T-helper 1 cell treated with Interleukin-12 subunit alpha and Interleukin-12 subunit beta and Interleukin-4 antibody, amounts not matched to agents 30 μg/mL and 1 μg/mL, for 36 hours (primary cell): Measurements from ENCODE around the gene NAA38.

ENCODE experiments used
- H3K27ac Mint-ChIP-seq: one replicate; pipeline ENCODE4 v1.8.0; 2021; ENCODE audit warnings: mild to moderate bottlenecking, mixed read lengths
- H3K27me3 Mint-ChIP-seq: one replicate; pipeline ENCODE4 v1.8.0; 2021; ENCODE audit warnings: low read depth, mixed read lengths
- H3K36me3 Mint-ChIP-seq: one replicate; pipeline ENCODE4 v1.8.0; 2021; ENCODE audit warnings: low read depth, mixed read lengths
- H3K4me1 Mint-ChIP-seq: one replicate; pipeline ENCODE4 v1.8.0; 2021; ENCODE audit warnings: low read depth, mixed read lengths
- H3K4me3 Mint-ChIP-seq: one replicate; pipeline ENCODE4 v1.8.0; 2021; ENCODE audit warnings: mild to moderate bottlenecking, moderate library complexity, mixed read lengths
- H3K9me3 Mint-ChIP-seq: one replicate; pipeline ENCODE4 v1.8.0; 2021; ENCODE audit warnings: mixed read lengths

The NAA38 gene

DNA sequence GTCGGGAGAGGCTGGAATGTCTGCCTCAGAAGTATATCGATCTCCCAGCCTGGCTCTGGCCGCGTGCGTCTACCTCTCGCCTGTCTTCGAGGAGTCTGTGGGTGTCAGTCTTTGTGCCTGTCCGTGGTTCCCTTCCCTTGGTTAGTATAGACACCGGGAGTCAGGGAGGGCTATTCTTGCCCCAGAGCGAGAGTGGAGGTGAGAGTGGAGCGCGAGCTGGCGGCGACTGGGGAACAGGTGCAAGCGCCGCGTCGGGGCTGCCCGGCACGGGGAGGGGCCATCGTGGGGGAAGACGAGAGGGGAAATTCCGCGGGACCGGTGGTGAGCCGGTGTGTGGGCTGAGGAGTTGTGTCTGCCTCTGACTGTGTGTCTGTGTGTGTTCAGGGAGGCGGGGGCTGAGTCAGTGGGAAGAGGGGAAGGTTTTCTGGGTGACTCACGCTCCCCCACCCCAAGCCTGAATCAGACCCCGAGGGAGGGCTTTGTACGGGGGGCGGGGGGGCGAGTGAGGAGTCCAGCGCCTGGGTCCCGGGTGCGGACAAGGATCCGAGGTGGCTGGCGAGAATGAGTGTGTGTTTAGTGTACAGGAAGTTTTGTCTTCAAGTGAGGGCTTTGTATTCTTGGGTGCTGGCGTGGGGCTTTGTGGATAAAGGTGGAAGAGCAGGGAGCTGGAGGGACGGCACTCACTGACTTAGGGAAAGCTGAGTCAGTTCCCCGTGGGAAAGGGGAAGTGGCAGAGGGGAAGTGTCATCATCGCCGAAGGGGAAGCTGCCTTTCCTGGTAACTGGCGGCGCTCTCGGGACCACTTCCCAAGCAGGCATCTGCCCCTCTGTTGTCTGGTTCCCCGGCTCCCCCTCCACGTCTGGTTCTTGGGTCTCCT lies 14.7 kb downstream of the NAA38 start:
- peaks cover 20% of the 10 kb centered on the region for H3K36me3 Mint-ChIP-seq
- H3K27me3 Mint-ChIP-seq, result no peaks in the 10 kb centered on the region

DNA sequence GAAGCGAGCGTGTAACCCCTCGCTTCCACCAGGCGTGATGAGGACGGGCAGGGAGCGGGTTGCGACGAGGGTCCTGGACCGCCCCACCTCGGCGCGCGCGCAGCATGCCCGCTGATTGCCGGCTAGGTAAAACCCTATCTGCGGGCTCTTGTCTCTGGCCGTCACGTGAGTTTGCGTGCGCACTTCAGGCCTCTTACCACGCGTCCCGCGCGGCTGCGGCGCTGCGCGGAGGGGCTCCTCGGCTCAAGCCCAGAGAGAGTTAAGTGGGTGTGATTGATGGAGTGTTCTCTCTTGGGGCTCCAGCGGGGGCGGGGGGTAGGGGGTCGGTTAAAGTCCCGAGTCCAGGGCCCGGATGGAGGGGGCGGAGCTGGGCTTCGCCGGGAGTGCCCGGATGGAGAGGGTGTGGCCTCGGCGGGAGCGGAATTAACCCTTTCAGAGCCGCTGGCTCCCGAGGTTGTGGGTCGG lies 15.4 kb downstream of the NAA38 start:
- Mint-ChIP-seq H3K4me1 (peaks cover 60% of the 10 kb centered on the region), H3K4me3 (peak overlapping the region; percentile 94), H3K9me3 (no peaks in the 10 kb centered on the region), H3K36me3 (peaks cover 20% of the 10 kb centered on the region), H3K27ac (peak overlapping the region; percentile 96), H3K27me3 (no peaks in the 10 kb centered on the region)

More for the DNA sequence above, 14.7 kb downstream of the NAA38 start:
- peak overlapping the region; percentile 96 for H3K27ac Mint-ChIP-seq
- no peaks in the 10 kb centered on the region for H3K9me3 Mint-ChIP-seq
- peak overlapping the region; percentile 94 for H3K4me3 Mint-ChIP-seq
- peaks cover 53% of the 10 kb centered on the region for H3K4me1 Mint-ChIP-seq

DNA sequence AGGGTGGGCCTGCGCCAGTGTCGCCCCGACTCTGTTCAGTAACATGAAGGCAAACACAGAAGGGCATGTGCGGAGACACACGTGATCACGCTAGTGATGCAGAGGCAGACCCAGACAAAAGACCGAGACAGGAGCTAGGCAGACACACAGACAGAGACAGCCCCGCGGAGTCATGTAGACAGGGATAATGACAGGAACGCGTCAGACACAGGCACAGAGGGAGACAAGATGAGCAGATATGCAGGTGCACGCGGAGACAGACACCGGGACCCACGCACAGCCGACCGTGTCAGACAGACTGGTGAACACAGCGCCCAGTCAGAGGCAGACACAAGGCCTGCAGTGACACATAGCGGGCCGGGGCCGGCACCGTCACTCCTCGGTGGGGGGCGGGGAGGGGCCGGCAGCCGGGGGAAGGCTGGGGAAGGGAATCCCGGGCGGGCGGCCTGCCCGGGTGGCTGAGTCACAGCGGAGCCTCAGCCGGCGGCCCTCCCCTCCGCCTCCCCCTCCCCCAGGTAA lies 15.9 kb downstream of the NAA38 start:
- Mint-ChIP-seq H3K4me3 (peak overlapping the region; percentile 94), H3K36me3 (peaks cover 16% of the 10 kb centered on the region), H3K4me1 (peaks cover 65% of the 10 kb centered on the region), H3K27me3 (no peaks in the 10 kb centered on the region), H3K9me3 (no peaks in the 10 kb centered on the region), H3K27ac (peak overlapping the region; percentile 96)

DNA sequence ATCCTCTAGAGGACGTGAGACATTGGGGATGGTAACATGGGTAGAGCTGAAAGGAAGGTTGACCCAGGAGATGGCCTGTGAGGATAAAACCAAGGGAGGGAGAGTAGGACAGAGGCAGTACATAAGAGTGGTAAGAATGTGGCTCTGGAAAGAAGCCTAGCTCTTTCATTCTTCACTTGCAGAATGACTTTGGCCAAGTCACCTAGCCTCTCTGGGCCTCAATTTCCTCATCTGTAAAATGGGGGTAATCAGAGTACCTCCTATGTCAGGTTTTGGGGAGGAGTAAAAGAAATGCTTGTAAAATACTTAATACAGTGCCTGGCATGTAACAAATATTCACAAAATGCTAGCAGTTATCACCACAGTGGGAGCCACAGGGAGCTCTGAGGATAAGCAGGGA lies 16.5 kb downstream of the NAA38 start:
- Mint-ChIP-seq H3K36me3 (peaks cover 14% of the 10 kb centered on the region), H3K4me3 (peak overlapping the region; percentile 94), H3K9me3 (no peaks in the 10 kb centered on the region), H3K27ac (peak overlapping the region; percentile 96), H3K4me1 (peaks cover 68% of the 10 kb centered on the region), H3K27me3 (no peaks in the 10 kb centered on the region)

DNA sequence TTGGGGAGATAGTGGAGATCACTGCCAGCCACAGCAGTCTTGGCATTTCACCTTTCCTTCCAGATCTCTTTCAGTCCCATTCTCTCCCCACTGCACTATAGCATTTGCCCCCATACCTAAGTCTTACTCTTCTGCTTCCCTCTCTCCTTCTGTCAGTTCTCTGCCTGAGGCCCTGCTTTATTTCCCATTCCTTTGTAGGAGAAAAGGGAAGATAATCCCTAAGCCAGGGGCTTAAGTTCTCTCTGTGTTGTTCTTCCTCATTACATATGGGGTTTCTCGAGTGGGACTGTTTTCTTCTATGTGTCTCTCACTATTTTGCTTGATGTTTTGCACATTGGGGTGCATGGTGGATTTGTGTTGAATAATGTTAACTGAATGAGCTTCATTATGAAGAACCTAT lies 16.9 kb downstream of the NAA38 start:
- Mint-ChIP-seq H3K27ac (peak overlapping the region; percentile 96), H3K27me3 (no peaks in the 10 kb centered on the region), H3K4me1 (peaks cover 66% of the 10 kb centered on the region), H3K4me3 (peak overlapping the region; percentile 94), H3K9me3 (no peaks in the 10 kb centered on the region), H3K36me3 (peaks cover 14% of the 10 kb centered on the region)

DNA sequence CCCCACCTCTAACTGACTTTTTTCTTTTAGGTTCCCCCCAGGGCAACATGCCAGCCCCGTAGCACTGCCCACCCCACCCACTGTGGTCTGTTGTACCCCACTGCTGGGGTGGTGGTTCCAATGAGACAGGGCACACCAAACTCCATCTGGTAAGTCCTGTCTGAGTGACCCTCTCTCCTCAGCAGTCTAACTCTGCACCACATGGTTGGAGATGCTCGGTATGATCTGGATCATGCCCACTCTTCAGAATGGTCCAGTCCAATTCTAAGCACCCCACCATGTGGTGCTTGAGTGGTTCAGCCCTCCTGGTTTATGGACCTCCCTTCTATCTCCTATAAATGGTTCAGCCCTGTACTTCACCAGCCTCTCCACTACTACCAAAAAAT lies 17.5 kb downstream of the NAA38 start:
- Mint-ChIP-seq H3K4me3 (peak overlapping the region; percentile 16), H3K9me3 (no peaks in the 10 kb centered on the region), H3K4me1 (peaks cover 67% of the 10 kb centered on the region), H3K27me3 (no peaks in the 10 kb centered on the region), H3K27ac (peak overlapping the region; percentile 96), H3K36me3 (peaks cover 14% of the 10 kb centered on the region)

DNA sequence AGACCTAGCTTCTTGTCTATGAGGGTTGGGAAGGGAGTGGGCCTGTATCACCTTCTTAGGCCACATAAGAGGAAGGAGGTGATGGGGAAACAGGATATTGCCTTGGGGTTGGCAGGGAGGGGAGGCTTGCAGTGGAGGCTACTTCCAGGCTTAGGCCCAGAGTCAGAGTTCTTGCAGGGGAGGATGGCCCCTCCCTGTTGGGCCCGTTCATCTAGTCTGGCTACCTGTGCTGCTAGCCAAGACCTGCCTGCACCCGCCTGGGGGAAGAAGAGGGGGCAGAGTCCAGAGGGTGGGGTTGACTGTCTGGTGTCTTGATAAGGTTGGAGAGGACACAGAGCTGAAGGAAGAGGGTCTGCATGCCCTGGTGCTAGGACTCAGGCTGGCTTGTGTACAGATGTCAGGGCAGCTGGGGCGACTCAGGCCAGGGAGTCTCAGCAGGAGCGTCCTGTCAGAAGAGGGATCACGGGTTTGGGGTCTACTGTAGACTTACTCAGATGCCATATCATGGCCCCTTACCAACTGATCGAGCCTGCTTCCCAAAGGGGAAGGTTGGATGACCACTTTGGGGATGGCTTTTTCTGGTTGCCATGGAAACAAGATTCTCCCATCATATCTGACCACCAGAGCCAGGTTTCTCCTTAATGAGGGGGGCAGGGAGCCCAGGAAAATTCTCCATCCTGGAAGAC lies 18.0 kb downstream of the NAA38 start:
- Mint-ChIP-seq H3K36me3 (peaks cover 14% of the 10 kb centered on the region), H3K4me1 (peaks cover 66% of the 10 kb centered on the region), H3K9me3 (no peaks in the 10 kb centered on the region), H3K27ac (peak overlapping the region; percentile 43), H3K4me3 (peak overlapping the region; percentile 74), H3K27me3 (no peaks in the 10 kb centered on the region)

DNA sequence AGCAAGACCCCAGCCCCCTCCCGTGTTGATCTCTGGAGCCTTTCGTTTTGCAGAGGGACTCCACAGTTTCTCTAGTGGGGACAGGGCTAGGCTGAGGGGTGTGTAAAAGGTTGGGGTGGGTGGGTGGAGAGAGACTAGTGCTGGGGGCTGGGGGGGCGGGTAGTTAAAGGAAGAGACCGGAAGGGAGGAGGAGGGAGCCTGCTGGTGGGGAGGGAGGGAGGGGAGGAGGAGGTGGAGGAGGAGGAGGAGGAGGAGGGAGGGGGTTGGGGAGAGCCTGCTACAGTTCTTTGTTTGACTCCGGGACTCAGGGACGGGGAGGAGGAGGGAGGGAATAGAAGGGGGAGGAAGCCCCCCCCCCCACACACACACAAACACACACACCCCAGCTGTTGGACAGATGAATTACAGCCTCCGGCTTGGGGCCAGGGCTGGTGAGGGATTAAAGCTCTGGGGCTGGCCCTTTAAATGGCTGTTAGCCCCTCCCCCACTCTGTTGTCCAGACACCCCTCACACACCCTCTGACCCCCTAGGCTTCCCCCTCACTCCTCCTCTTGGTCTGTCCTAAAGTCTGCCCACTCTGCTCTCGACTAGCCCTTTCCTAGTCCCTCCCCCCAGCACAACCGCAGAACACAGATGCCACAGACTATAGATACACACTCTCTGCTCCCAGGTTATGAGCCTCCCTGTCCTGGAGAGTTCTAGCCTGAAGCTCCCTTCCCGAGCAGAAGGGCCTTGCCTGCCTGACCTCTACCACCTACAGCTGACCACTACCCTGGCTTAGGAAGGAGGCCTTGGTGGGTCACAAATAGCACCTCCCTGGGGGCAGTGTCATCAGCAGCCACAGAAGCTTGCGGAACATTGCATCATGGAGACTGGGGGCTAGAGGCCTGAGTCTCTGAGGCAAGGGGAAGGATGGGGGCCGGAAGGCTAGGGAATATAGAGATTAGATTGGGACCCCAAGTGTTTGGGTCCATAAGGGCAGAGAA lies 19.0 kb downstream of the NAA38 start:
- peaks cover 14% of the 10 kb centered on the region for H3K36me3 Mint-ChIP-seq

DNA sequence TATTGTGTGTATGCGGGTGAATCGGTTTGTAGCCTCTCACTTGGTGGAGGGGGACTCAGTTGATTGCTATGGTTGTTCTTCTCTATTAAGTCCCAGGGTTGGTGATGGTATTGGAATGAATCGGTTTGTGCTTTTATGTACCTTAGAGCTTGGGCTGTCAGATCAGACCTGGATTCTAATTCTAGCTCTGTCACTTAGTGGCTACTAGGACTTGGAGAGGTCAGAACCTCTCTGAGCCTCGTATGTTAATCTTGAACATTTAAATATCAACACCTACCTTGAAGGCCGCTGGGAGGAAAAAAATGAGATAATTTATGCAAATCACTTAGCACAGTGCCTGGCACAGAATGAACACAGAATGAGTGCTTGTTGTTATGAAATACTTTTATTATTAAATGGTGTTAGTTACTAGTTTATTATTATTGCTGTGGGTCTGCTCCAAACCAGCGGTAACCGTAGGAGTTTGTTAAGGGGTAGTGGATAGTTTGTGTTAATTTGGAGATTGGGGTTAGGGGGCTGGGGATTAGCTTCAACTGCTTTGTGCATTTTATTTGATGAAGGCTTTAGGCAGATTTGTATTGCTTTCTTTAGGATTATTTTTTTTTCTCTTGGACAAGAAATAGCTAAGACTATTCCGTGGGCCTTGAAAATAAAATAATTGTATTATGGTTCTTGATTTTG lies 19.8 kb downstream of the NAA38 start:
- H3K9me3 Mint-ChIP-seq, result no peaks in the 10 kb centered on the region
- peaks cover 14% of the 10 kb centered on the region for H3K36me3 Mint-ChIP-seq
- H3K27me3 Mint-ChIP-seq, result peaks cover 7% of the 10 kb centered on the region
- peaks cover 64% of the 10 kb centered on the region for H3K4me1 Mint-ChIP-seq
- H3K4me3 Mint-ChIP-seq, result peak overlapping the region; percentile 97
- H3K27ac Mint-ChIP-seq, result peak overlapping the region; percentile 88

More for the DNA sequence above, 19.0 kb downstream of the NAA38 start:
- peaks cover 66% of the 10 kb centered on the region for H3K4me1 Mint-ChIP-seq
- H3K27me3 Mint-ChIP-seq, result peaks cover 1% of the 10 kb centered on the region
- H3K4me3 Mint-ChIP-seq, result peak overlapping the region; percentile 97
- H3K9me3 Mint-ChIP-seq, result no peaks in the 10 kb centered on the region
- peak overlapping the region; percentile 56 for H3K27ac Mint-ChIP-seq

DNA sequence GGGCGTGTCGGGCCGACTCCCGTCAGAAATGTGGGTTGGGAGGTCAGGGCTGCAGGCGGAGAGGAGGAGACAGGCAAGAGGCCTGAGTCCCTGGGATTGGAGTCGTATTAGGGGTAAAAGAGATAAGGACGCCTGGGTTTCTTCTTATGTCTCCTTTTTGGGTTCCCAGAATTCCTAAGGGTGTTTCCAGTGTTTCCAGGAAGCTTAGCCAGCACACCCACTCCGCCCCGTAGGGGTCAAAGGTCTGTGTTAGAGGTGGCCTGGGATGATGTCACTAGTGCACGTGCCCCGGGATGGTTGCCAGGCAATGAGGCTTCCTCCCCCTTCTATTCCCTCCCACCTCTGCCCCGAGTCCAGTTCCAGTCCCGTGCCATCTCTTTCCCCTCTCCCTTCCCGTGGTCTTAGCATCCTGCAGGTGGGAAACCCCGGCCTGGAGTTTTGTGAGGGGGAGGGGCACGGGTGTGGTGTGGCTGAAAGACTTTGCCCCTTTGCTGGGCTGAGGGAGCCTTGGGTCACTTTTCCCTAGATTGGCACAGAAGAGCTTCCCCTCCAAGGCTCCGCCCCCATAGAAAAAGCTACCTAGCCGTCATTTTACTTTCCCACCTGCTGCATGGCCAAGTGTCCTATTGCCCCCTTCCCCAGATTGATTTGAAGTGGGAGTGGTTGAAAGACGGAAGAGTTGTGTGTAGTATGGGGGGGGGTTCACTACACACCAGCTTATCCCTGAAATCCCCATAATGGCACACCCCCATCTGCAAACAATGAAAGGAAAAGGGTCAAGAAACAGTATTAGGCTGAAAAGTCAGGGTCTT lies 20.6 kb downstream of the NAA38 start:
- peak overlapping the region; percentile 97 for H3K4me3 Mint-ChIP-seq
- H3K4me1 Mint-ChIP-seq, result peaks cover 60% of the 10 kb centered on the region
- peak overlapping the region; percentile 88 for H3K27ac Mint-ChIP-seq
- peaks cover 14% of the 10 kb centered on the region for H3K27me3 Mint-ChIP-seq
- H3K9me3 Mint-ChIP-seq, result no peaks in the 10 kb centered on the region
- peaks cover 14% of the 10 kb centered on the region for H3K36me3 Mint-ChIP-seq

DNA sequence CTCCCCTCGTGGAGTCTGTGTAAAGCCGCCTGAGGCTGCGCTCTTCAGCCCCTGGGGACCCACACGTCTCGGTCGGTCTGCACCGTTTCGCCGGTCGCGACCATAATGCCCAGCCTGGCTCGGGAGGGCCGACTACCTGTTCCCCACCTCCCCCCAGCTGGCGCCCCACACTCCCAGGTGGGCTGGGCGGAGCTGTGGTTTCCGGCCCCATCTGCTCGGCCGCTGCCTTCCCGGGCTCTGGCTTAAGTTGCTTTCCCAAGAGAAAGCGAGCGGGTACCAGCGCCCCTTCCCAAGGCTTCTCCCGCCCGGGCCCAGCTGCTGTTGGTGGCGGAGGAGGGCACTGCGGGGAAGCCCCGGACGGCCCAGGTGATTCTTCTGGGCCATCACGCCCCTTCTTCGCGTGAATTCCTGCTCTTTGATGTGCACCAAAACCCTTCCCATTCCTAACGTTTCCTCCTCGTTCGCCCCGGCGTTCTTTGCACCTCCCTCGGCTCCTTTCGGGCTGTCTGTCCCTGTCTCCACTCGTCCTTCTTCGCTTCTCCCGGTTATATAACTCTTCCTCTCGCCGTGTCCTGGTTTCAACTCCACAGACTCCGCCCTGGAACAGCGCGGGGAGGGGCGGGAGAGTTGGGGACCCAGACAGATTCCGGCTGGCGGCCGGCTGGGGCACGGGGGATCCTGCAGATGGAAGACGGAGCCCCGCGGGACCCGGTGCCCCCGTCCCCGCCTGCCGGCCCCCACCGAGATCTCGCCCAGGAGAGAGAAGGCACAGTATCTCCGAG lies 21.4 kb downstream of the NAA38 start:
- peaks cover 55% of the 10 kb centered on the region for H3K4me1 Mint-ChIP-seq
- no peaks in the 10 kb centered on the region for H3K9me3 Mint-ChIP-seq
- peak overlapping the region; percentile 88 for H3K27ac Mint-ChIP-seq
- H3K27me3 Mint-ChIP-seq, result peaks cover 21% of the 10 kb centered on the region
- peak overlapping the region; percentile 97 for H3K4me3 Mint-ChIP-seq
- peaks cover 9% of the 10 kb centered on the region for H3K36me3 Mint-ChIP-seq
